Heart left ventricle (tissue), 16 donors: Measurements from ENCODE around the gene DIS3L2. TPM values are rescaled to one million over a fixed set of nuclear protein-coding genes. Genes with fewer than 3 reads are reported as not detected.

Experiments used
- ATAC-seq, 4 donors: fragments of 200-7000 bp; cut with Tn5 transposase; one replicate each; pipeline ENCODE4 v1.9.1; 2020 to 2022; ENCODE audit warnings: moderate library complexity in 4 of 4, mild to moderate bottlenecking in 3 of 4, moderate number of reproducible peaks in 1 of 4
- DNase-seq, 5 donors: peaks; one replicate each; pipeline ENCODE4 v3.0.0-alpha.2; 2020
- H3K27ac ChIP-seq, 12 donors: fragments of 200-600 bp; sonication (generic) in 4 of 12; one replicate each; pipeline versions ENCODE4 v1.5.0 to v1.8.0; 2016 to 2022; ENCODE audit warnings: mild to moderate bottlenecking in 2 of 12
- H3K27me3 ChIP-seq, 9 donors: fragments of 200-600 bp; sonication (generic) in 2 of 9; one replicate each; pipeline versions ENCODE4 v1.5.1 to v1.8.0; 2016 to 2022; ENCODE audit warnings: mild to moderate bottlenecking in 3 of 9
- H3K36me3 ChIP-seq, 9 donors: fragments of 200-600 bp; sonication (generic) in 2 of 9; one replicate each; pipeline versions ENCODE4 v1.5.0 to v1.8.0; 2018 to 2022; ENCODE audit warnings: mild to moderate bottlenecking in 2 of 9
- H3K4me1 ChIP-seq, 12 donors: fragments of 200-600 bp; sonication (generic) in 4 of 12; one replicate each; pipeline versions ENCODE4 v1.5.0 to v1.8.0; 2016 to 2022; ENCODE audit warnings: mild to moderate bottlenecking in 3 of 12
- H3K4me3 ChIP-seq, 12 donors: fragments of 200-600 bp; sonication (generic) in 4 of 12; one replicate each; pipeline versions ENCODE4 v1.5.0 to v1.8.0; 2017 to 2022; ENCODE audit warnings: mild to moderate bottlenecking in 9 of 12, moderate library complexity in 4 of 12
- H3K9me3 ChIP-seq, 12 donors: fragments of 200-600 bp; sonication (generic) in 4 of 12; one replicate each; pipeline versions ENCODE4 v1.5.0 to v1.8.0; 2016 to 2022; ENCODE audit warnings: mild to moderate bottlenecking in 1 of 12
- POLR2A ChIP-seq, 2 donors: fragments of 450-650 bp; IDR thresholded peaks; one replicate each; pipeline ENCODE4 v1.6.1; 2017; ENCODE audit warnings: antibody characterized with exemption in 2 of 2, mild to moderate bottlenecking in 2 of 2, moderate library complexity in 2 of 2
- WGBS, 4 donors: extraction: QIAGEN DNeasy Blood & Tissue Kit in 2 of 4; methylation state at CpG; one replicate each; pipeline versions ENCODE4 v1.1.5 to v1.1.7; 2013 to 2018; 5-methylcytosine and 5-hydroxymethylcytosine counted together
- intact Hi-C, 10 donors: fragments of 100-400 bp; cut with DNase I; formaldehyde crosslinking; loops; one replicate each; pipeline versions ENCODE4 v1.11.1 to v1.14.2; 2022
- polyA plus RNA-seq, 2 donors: library from polyadenylated mRNA; stranded (reverse); fragments of 200-250 nt; gene quantifications; one replicate each; pipeline ENCODE4 v1.2.3, GENCODE V29; 2013
- total RNA-seq, 9 donors: library from RNA; depleted of rRNA in 2 of 9; stranded (reverse); fragments of >200 nt in 2 of 9; fragmentation: NEBNext Ultra II Directional in 3 of 9; extraction: Animal tissue kit (Norgen Biotek cat#: 25700) in 3 of 9; gene quantifications; one replicate each; pipeline versions ENCODE4 v1.1.0 to v1.2.4, GENCODE V29; 2016 to 2023
- TF ChIP-seq, protein P1 (sequence below), 12 donors: fragments of 200-600 bp; sonication (generic) in 4 of 12; IDR thresholded peaks; one replicate each; pipeline versions ENCODE4 v1.5.0 to v1.8.0; 2018 to 2022; ENCODE audit warnings: antibody characterized with exemption in 12 of 12, mild to moderate bottlenecking in 5 of 12
- donor health status: ischemic (EF 13 %, LVEDD 7.1; RV severe dilation, severe dysfunction).
- donor health status: healthy with polysubstance abuse.
- donor health status: DM: no; HTN: yes; CAD: no.
- donor health status: DM: no; HTN: no; CAD: no.
- donor health status: ischemic (EF 25% LVEDD 6.9; RV normal size, moderate dysfunction).
- donor health status: ischemic (EF 25% LVEDD 5.7; RV mildly dilated, moderate dysfunction).
- donor health status: healthy.
- donor health status: DM: yes; HTN: yes; CAD: no.
- donor health status: ischemic (EF 35%, LVEDD 5.7; RV mildly dilated, moderate dysfunction).
- donor health status: nonischemic (EF 11% LVEDD 7.7; RV severe dilation, severe dysfunction).
- donor health status: DM: yes; HTN: yes; CAD: no.
- donor health status: PGD.
- donor health status: ischemic (EF 29% LVEDD 5.4; RV normal size, mild dysfunction).
- donor health status: nonischemic (EF 23%, LVEDD 6.1; RV moderate dilation, normal function).

The DIS3L2 gene
- total and polyA plus RNA-seq, 11 donors, result 12.4 to 27.3 (median 21.8) TPM

DNA sequence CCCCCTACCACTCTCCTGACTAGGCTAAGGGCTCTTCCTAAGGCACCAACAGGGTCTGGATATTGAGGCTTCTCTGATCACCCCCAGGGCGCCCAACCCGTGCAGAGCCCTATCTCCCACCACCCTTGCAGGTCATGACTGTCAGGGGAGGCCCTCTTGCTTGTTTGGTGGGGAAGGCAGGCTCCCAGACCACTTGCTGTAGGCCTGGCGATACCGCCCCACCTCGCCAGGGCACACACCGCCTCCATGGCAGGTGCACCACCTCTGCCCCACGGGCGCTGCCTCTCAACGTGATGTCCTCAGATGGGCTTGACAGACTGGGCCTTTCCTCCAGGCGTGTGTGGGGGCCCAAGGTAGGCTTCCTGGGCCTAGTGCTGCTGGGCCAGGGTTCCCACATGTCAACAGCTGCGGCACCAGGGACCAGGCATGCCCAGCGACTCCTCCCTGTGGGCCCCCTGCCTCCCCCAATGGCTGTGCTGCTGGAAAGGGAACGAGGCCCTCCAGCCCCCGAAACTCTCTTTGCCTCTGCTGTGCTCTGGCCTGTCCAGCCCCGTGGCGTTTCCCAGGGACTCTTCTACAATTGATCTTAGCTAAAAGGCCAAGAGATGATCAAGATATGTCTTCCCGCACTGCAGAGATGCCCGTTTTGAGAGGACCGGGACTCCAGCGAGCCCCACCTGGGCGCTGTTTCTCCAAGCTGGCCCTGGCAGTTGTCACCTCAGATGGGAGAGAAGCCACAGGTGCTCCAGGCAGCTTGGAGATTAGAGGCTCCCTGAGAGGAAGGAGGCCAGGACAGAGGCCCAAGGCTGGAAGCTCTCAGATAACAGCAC is 42.8 kb upstream of the DIS3L2 start:
- intact Hi-C loops, result no loop called here
- TF ChIP-seq, protein P1, sequence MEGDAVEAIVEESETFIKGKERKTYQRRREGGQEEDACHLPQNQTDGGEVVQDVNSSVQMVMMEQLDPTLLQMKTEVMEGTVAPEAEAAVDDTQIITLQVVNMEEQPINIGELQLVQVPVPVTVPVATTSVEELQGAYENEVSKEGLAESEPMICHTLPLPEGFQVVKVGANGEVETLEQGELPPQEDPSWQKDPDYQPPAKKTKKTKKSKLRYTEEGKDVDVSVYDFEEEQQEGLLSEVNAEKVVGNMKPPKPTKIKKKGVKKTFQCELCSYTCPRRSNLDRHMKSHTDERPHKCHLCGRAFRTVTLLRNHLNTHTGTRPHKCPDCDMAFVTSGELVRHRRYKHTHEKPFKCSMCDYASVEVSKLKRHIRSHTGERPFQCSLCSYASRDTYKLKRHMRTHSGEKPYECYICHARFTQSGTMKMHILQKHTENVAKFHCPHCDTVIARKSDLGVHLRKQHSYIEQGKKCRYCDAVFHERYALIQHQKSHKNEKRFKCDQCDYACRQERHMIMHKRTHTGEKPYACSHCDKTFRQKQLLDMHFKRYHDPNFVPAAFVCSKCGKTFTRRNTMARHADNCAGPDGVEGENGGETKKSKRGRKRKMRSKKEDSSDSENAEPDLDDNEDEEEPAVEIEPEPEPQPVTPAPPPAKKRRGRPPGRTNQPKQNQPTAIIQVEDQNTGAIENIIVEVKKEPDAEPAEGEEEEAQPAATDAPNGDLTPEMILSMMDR (IDR thresholded peaks at IDR 0.05), result no peak
- no peak for TF ChIP-seq POLR2A (IDR thresholded peaks at IDR 0.05)
- WGBS, 4 donors, result 92 to 95% (median 94%) methylated on average over 11 to 21 of the region's 21 CpGs

GRCh38 chr2:231919341-231920035 is 42.0 kb upstream of the DIS3L2 start:
- TF ChIP-seq, protein P1 (IDR thresholded peaks at IDR 0.05), result no peak
- TF ChIP-seq POLR2A (IDR thresholded peaks at IDR 0.05), result no peak
- no peak overlapping the region for H3K27ac ChIP-seq
- ATAC-seq (no peak), DNase-seq (peak in 1 of 5 donors; percentile 61)
- 85 to 87% (median 87%) methylated on average over 15 of the region's 15 CpGs for WGBS, 4 donors
- H3K9me3 ChIP-seq, result no peaks in the 10 kb centered on the region
- H3K4me1 ChIP-seq, result peaks cover 0 to 7% (median 0%) of the 10 kb centered on the region in 12 donors
- intact Hi-C loops, result loop anchor here in 5 of 10 donors (5.0 kb wide), 4 partner anchors 223 to 523 kb away; no protein-coding TSS in a partner anchor
- H3K4me3 ChIP-seq, result no peak overlapping the region
- H3K27me3 ChIP-seq, result peaks cover 0 to 30% (median 14%) of the 10 kb centered on the region in 9 donors
- H3K36me3 ChIP-seq, result no peaks in the 10 kb centered on the region

More for the DNA sequence above, 42.8 kb upstream of the DIS3L2 start:
- peaks cover 0 to 23% (median 7%) of the 10 kb centered on the region in 9 donors for H3K27me3 ChIP-seq
- no peak overlapping the region for H3K4me3 ChIP-seq
- no peaks in the 10 kb centered on the region for H3K36me3 ChIP-seq
- ATAC-seq (no peak), DNase-seq (peak in 2 of 5 donors; percentile 20 to 21)
- no peak overlapping the region for H3K27ac ChIP-seq
- no peaks in the 10 kb centered on the region for H3K9me3 ChIP-seq
- peaks cover 0 to 7% (median 0%) of the 10 kb centered on the region in 12 donors for H3K4me1 ChIP-seq

- Histone ChIP-seq H3K27me3 (peaks cover under 1 to 37% (median 23%) of the 10 kb centered on the region in 9 donors), H3K27ac (no peak overlapping the region), H3K4me3 (no peak overlapping the region), H3K36me3 (no peaks in the 10 kb centered on the region), H3K4me1 (peaks cover 0 to 13% (median 4%) of the 10 kb centered on the region in 12 donors), H3K9me3 (no peaks in the 10 kb centered on the region)
- intact Hi-C loops, result loop anchor here in 5 of 10 donors (5.0 kb wide), 4 partner anchors 222 to 522 kb away; no protein-coding TSS in a partner anchor
- ATAC-seq, result no peak
- TF ChIP-seq, protein P1 (IDR thresholded peaks at IDR 0.05), result no peak
- no peak for TF ChIP-seq POLR2A (IDR thresholded peaks at IDR 0.05)
- 90 to 97% (median 92%) methylated on average over 3 of the region's 3 CpGs for WGBS, 4 donors
- peak in 1 of 5 donors; percentile 10 for DNase-seq
Observed at GRCh38 chr2:231920366-231920765, 41.1 kb upstream of the DIS3L2 start.

DNA sequence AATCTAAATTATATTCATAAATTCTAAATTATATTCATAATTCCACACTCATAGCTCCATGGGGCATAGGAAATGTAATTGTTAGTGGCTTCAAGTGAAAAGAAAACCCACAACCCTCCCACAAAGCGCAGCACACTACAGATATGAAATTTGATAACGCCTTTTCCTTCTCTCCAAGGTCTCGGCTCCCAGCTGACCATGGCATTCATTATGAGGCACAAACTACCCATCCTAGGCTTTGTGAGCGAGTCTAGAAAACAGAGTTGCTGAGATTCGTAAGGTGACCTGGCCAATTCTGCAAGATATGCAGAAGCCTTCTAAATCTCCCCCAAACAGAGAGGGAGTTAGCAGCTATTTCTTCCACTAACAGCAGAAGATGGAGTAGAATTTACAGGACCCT is 40.7 kb upstream of the DIS3L2 start:
- no peaks in the 10 kb centered on the region for H3K36me3 ChIP-seq
- H3K4me3 ChIP-seq, result no peak overlapping the region
- H3K9me3 ChIP-seq, result no peaks in the 10 kb centered on the region
- peaks cover 5 to 42% (median 27%) of the 10 kb centered on the region in 9 donors for H3K27me3 ChIP-seq
- intact Hi-C loops, result loop anchor here in 5 of 10 donors (5.0 kb wide), 4 partner anchors 222 to 522 kb away; no protein-coding TSS in a partner anchor
- peaks cover 2 to 18% (median 8%) of the 10 kb centered on the region in 12 donors for H3K4me1 ChIP-seq
- TF ChIP-seq, protein P1 (IDR thresholded peaks at IDR 0.05), result no peak
- no peak overlapping the region for H3K27ac ChIP-seq
- DNase-seq (no peak), ATAC-seq (no peak)
- 88 to 92% (median 91%) methylated on average over 5 of the region's 5 CpGs for WGBS, 4 donors
